Suppressor macrophage treated with lipopolysaccharide for 4 hours (primary cell): Measurements from ENCODE around the gene CTIF.
"Not testable (repeated sequence)": the region's sequence is repeated elsewhere in the genome, so short reads cannot be mapped to it uniquely, and the experiment has no call there.

Source experiments
- DNase-seq: peaks from one replicate; pipeline ENCODE4 v3.0.0-alpha.2; 2020

Gene CTIF

GRCh38 chr18:48861181-48861708 lies 322.4 kb downstream of the CTIF start:
- no peak for DNase-seq

DNA sequence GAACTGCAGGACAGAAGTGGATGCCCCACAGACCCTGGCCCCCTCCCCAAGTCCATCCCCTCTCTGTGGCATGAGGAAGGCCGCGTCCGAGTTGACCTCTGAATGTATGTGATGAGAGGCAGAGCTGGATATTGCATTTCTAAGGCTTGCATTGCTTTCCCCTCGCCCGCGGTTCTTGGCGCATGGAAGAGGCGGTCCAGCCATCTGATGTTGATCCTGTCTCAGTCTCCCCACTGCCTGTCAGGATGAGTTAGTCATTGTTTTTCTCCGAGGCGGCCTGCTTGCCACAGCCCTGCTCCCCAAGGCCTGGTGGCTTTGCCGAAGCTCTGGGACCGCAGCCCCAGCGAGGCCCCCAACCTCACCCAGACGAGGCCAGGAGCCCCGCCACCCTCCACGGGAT lies 323.3 kb downstream of the CTIF start:
- no peak for DNase-seq

GRCh38 chr18:48862678-48863270 lies 323.9 kb downstream of the CTIF start:
- DNase-seq = no peak

GRCh38 chr18:48863432-48864065 lies 324.7 kb downstream of the CTIF start:
- peak; percentile 72 for DNase-seq

- no peak for DNase-seq
These were observed 326.0 kb downstream of the CTIF start for GRCh38 chr18:48864876-48865275.

GRCh38 chr18:48866028-48866733 lies 327.4 kb downstream of the CTIF start:
- DNase-seq = no peak

GRCh38 chr18:48866856-48867255 lies 328.0 kb downstream of the CTIF start:
- no peak for DNase-seq

DNA sequence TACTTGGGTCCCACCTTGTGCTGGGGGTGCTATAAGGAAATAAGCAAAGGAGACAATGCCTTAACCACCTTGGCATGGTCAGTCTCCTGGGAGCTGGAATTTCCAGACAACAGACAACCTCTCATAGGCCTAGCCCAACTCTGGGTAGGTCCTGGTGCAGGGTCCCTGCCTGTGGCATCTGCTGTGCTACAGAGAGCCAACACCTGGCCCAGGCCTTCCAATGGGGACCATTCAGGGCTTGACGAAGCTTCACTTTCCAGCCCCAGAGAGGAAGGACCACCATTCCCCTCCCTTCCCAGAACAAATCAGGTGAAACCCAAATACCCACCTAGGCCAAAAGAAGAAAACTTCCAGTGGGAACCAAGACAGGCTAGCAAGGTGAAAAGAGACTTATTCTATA lies 329.1 kb downstream of the CTIF start:
- DNase-seq = no peak

GRCh38 chr18:48868468-48869466 lies 329.9 kb downstream of the CTIF start:
- DNase-seq = peak; percentile 86

- DNase-seq = no peak
These were observed 330.8 kb downstream of the CTIF start for GRCh38 chr18:48869591-48869990.

GRCh38 chr18:48870926-48871325 lies 332.1 kb downstream of the CTIF start:
- not testable (repeated sequence) for DNase-seq

GRCh38 chr18:48871391-48872166 lies 332.7 kb downstream of the CTIF start:
- DNase-seq = no peak

GRCh38 chr18:48872234-48873145 lies 333.7 kb downstream of the CTIF start:
- DNase-seq = peak; percentile 76

DNA sequence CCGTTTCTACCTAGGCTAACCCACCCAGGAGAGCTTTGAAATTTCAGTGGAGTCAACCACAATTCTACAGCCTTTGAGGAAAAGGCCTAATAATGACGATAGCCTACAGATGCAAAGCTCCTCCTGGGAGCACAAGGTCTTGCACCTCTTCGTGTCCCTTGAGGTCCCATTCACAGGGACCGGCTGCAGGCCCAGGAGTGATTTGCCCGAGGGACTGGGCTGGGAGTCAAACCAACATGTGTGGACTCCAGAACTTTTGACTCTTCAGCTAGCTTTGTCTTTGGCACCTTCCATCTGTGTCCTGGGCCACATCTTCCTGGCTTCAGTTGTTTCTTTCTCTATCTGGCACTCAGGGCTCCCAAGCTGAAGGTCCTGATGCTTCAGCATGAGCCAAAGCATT lies 335.4 kb downstream of the CTIF start:
- no peak for DNase-seq

GRCh38 chr18:48874701-48875162 lies 335.9 kb downstream of the CTIF start:
- DNase-seq = no peak

GRCh38 chr18:48875314-48875941 lies 336.6 kb downstream of the CTIF start:
- DNase-seq = no peak

- no peak for DNase-seq
These were observed 337.2 kb downstream of the CTIF start for GRCh38 chr18:48875942-48876511.

DNA sequence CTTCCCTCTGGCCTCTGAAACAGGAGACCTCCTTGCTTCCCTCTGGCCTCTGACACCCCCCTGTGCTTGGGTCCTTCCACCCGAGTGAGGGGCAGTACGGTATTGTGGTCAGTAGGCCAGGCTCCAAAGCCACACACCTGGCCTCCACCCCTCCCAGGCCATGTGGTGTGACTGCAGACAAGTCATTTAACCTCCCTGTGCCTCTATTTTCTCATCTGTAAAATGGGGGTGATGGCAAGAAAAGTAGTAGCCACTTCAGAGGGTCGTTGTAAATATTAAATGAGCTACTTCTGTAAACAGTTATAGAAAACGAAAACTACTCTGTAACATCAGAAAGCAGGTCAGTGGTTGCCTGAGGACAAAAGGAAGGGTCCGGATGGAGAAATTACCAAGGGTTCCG lies 337.8 kb downstream of the CTIF start:
- no peak for DNase-seq

- no peak for DNase-seq
These were observed 339.1 kb downstream of the CTIF start for GRCh38 chr18:48877941-48878340.

- DNase-seq = no peak
These were observed 339.6 kb downstream of the CTIF start for GRCh38 chr18:48878471-48878870.
